Thoracic aorta (tissue), 2 donors: ENCODE results near the gene OCSTAMP. TPM values are rescaled to one million over a fixed set of nuclear protein-coding genes. Genes with fewer than 3 reads are reported as not detected.

Experiments used
- ATAC-seq: fragments of 150-250 bp; one replicate; pipeline ENCODE4 v1.8.0; 2017; ENCODE audit warnings: low read depth; ENCODE audit not compliant: insufficient number of reproducible peaks, low FRiP score
- DNase-seq: peaks from one replicate; pipeline ENCODE4 v3.0.0-alpha.2; 2020; ENCODE audit warnings: low spot score
- H3K27ac ChIP-seq, 2 donors: fragments of 200-600 bp; sonication (generic); 1 replicate in 1 of 2; 2 replicates in 1 of 2; pipeline ENCODE4 v1.5.1; 2016; ENCODE audit warnings: mild to moderate bottlenecking in 2 of 2, moderate library complexity in 2 of 2
- H3K27me3 ChIP-seq: fragments of 200-600 bp; sonication (generic); replicated peaks from 2 replicates; pipeline ENCODE4 v1.6.0; 2016; ENCODE audit warnings: mild to moderate bottlenecking; ENCODE audit not compliant: insufficient read depth
- H3K36me3 ChIP-seq: fragments of 200-600 bp; sonication (generic); one replicate; pipeline ENCODE4 v1.5.1; 2016
- H3K4me1 ChIP-seq, 2 donors: fragments of 200-600 bp; sonication (generic); 1 replicate in 1 of 2; 2 replicates in 1 of 2; pipeline versions ENCODE4 v1.5.1 to v1.6.0; 2016; ENCODE audit warnings: low read depth in 2 of 2, mild to moderate bottlenecking in 1 of 2; ENCODE audit not compliant: control insufficient read depth in 1 of 2
- H3K4me3 ChIP-seq: fragments of 200-600 bp; sonication (generic); 2 replicates; pipeline ENCODE4 v1.5.1; 2016; ENCODE audit warnings: mild to moderate bottlenecking
- H3K9me3 ChIP-seq: fragments of 200-600 bp; sonication (generic); 2 replicates; pipeline ENCODE4 v1.5.1; 2016
- CTCF ChIP-seq: fragments of 200-600 bp; sonication (generic); IDR thresholded peaks from one replicate; pipeline ENCODE4 v1.5.1; 2019; ENCODE audit warnings: antibody characterized with exemption
- total RNA-seq, 2 donors: library from RNA; depleted of rRNA; stranded (reverse); fragments of >200 nt; gene quantifications; one replicate each; pipeline versions ENCODE4 v1.1.0 to v1.2.3, GENCODE V29; 2016

Gene OCSTAMP
- total RNA-seq, 2 donors from 2014 or later, result not detected

- Histone ChIP-seq H3K4me1 (peaks cover 0 to 4% of the 10 kb centered on the region in 2 donors), H3K36me3 (no peaks in the 10 kb centered on the region), H3K27ac (peak overlapping the region in 1 of 2 donors; percentile 45), H3K4me3 (no peak overlapping the region), H3K27me3 (no peaks in the 10 kb centered on the region), H3K9me3 (no peaks in the 10 kb centered on the region)
- no peak for TF ChIP-seq CTCF
- ATAC-seq (peak; percentile 31), DNase-seq (no peak)
Measured at GRCh38 chr20:46557231-46557956, 6.9 kb upstream of the OCSTAMP start.

GRCh38 chr20:46555370-46555956, 5.0 kb upstream of the OCSTAMP start:
- H3K36me3 ChIP-seq, result no peaks in the 10 kb centered on the region
- H3K9me3 ChIP-seq, result no peaks in the 10 kb centered on the region
- H3K4me3 ChIP-seq, result no peak overlapping the region
- ATAC-seq, result no peak
- no peak for TF ChIP-seq CTCF
- no peaks in the 10 kb centered on the region for H3K27me3 ChIP-seq
- no peaks in the 10 kb centered on the region for H3K4me1 ChIP-seq
- no peak for DNase-seq
- H3K27ac ChIP-seq, result no peak overlapping the region

- Histone ChIP-seq H3K27ac (no peak overlapping the region), H3K4me1 (no peaks in the 10 kb centered on the region), H3K27me3 (no peaks in the 10 kb centered on the region), H3K9me3 (no peaks in the 10 kb centered on the region), H3K4me3 (no peak overlapping the region), H3K36me3 (no peaks in the 10 kb centered on the region)
- ATAC-seq, result no peak
- no peak for TF ChIP-seq CTCF
- DNase-seq, result no peak
Measured at GRCh38 chr20:46554828-46555227, 4.4 kb upstream of the OCSTAMP start.

GRCh38 chr20:46553926-46554325, 3.5 kb upstream of the OCSTAMP start:
- DNase-seq, result no peak
- TF ChIP-seq CTCF, result no peak
- no peaks in the 10 kb centered on the region for H3K27me3 ChIP-seq
- no peak overlapping the region for H3K27ac ChIP-seq
- no peaks in the 10 kb centered on the region for H3K4me1 ChIP-seq
- no peaks in the 10 kb centered on the region for H3K36me3 ChIP-seq
- H3K4me3 ChIP-seq, result no peak overlapping the region
- no peaks in the 10 kb centered on the region for H3K9me3 ChIP-seq
- no peak for ATAC-seq

GRCh38 chr20:46552460-46553420, 2.3 kb upstream of the OCSTAMP start:
- Histone ChIP-seq H3K4me1 (no peaks in the 10 kb centered on the region), H3K27me3 (no peaks in the 10 kb centered on the region), H3K9me3 (no peaks in the 10 kb centered on the region), H3K4me3 (no peak overlapping the region), H3K27ac (no peak overlapping the region), H3K36me3 (no peaks in the 10 kb centered on the region)
- TF ChIP-seq CTCF, result no peak
- no peak for ATAC-seq
- no peak for DNase-seq
